ENCODE data around the gene SORCS2.

SORCS2 gene

DNA sequence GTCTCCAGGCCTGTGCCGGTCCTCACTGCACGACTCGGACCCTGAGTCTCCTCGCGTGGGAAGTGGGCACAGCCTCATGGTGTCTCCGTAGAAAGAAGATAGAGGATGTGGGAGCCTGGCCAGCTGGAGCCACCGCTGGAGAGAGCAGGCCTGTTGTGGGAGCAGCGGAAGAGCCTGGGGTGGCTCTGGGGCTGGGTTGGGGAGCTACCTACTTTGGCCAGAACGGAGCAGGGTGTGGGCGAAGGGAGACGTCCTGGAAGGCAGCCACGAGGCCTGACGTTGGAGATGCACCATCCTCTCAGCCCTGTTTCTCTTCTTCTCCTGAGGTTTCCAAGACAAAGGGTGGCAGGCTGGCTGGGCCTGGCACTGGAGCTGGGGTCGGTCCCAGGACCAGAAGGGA lies 93.8 kb downstream of the SORCS2 start:
- DNase-seq (ENCODE audit: low read depth in 1 of 2, low spot score in 1 of 2) = no peak

- no peak for DNase-seq (ENCODE audit: low read depth in 1 of 2, low spot score in 1 of 2)
These were observed 94.5 kb downstream of the SORCS2 start for GRCh38 chr4:7286798-7287197.

DNA sequence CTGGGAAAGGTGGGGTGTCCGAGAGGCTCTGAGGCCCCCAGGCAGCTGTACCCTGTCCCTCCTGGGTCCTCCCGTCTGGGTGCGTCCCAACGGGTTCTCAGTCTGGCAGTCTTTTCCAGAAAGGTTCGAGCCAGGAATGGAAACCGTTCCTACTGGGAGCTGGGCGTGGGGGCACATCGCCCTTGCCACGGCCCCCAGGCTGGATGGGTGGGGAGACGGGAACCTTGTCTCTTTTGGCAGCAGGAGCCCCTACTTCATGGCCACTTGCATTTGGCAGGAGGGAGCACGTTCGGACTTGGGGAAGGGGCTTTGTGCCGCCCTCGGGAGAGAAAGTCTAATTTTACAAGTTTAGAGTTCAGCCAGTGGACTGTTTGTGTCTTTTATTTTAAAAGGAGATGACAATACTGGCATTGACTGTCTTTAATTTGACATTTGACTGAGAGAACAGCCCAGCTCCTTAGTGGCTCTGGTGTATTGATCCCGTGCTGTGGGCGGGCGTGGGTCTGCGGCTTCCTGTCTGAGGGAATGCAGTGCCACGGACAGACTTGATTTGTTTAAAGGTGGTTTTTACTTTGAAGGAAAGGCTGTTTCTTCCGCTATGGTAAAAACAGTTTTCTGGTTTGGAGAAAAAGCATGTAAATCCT lies 95.1 kb downstream of the SORCS2 start:
- DNase-seq (ENCODE audit: low read depth in 1 of 2, low spot score in 1 of 2) = no peak

DNA sequence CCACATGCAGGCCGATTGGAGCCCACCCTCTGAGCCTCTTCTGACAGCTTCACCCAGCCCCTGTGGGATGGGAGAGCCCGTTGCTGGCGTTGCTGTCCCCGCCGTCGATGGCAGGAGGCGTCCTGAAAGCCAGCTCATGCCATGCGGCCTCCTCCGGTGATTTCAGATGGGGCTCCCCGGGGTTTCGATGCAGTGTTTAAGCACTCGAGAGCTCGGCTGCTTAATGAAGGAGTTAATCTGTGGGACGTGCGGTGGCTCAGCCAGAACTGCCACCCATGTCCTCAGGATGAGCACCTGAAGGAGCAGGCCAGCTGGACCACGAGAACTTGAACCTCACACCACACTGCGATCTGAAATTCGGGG lies 95.6 kb downstream of the SORCS2 start:
- no peak for DNase-seq (ENCODE audit: low read depth in 1 of 2, low spot score in 1 of 2)

DNA sequence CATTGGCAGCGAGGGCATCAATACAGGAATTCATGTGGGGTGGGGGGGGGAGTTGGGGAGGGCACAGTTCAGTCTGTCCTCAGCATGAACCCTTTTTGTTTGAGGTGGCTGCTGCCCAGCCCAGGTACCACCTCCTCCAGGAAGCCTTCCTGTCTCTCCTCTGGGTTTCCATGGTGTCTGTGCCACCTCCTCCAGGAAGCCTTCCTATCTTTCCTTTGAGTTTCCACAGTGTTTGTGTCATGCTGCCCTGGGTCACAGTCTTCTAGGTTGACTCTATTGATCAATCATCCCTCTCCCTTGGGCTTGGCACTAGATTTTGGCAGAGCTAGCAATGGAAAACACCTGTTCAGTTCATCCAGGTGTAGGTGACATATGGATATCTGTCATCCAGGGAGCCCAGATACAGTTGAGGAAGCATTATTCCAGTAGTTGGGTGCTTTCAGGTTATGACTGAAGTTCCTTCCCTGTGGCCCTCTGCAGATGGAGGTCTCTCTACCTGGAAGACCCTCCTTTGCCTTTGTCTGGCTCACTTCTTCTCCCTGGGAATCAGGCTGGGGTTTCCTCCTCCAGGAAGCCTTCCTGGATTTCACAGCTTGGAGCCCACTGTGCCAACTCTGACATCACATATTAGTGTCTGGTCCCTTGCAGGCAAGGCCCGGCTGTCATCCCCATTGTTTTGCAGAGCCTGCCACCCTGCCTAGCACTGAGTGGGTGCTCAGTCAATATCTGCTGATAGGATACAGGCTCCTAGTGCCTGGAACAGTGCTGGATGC lies 96.6 kb downstream of the SORCS2 start:
- no peak for DNase-seq (ENCODE audit: low read depth in 1 of 2, low spot score in 1 of 2)

- no peak for DNase-seq (ENCODE audit: low read depth in 1 of 2, low spot score in 1 of 2)
These were observed 97.3 kb downstream of the SORCS2 start for GRCh38 chr4:7289589-7289988.

GRCh38 chr4:7291372-7292114 lies 99.2 kb downstream of the SORCS2 start:
- DNase-seq (ENCODE audit: low read depth in 1 of 2, low spot score in 1 of 2) = no peak

DNA sequence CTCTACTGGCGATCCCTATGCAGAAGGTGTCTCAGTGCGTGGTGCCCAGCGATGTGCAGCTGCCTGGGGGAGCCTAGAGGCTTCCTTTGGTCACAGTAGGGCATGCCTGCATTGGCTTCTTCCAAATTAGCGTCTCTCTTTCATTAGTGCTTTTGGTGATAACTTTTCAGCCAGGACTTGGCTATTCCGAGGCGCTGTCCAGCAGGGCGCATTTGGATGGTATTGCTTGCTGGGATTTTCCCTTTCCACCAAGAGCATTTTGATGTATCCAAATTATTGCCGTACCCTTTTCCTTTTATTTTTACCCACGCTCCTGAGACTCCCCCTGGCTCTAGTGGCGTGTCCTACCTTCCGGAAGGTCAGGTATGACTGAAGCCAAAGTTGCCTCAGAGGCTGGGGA lies 101.4 kb downstream of the SORCS2 start:
- DNase-seq (ENCODE audit: low read depth in 1 of 2, low spot score in 1 of 2) = no peak

DNA sequence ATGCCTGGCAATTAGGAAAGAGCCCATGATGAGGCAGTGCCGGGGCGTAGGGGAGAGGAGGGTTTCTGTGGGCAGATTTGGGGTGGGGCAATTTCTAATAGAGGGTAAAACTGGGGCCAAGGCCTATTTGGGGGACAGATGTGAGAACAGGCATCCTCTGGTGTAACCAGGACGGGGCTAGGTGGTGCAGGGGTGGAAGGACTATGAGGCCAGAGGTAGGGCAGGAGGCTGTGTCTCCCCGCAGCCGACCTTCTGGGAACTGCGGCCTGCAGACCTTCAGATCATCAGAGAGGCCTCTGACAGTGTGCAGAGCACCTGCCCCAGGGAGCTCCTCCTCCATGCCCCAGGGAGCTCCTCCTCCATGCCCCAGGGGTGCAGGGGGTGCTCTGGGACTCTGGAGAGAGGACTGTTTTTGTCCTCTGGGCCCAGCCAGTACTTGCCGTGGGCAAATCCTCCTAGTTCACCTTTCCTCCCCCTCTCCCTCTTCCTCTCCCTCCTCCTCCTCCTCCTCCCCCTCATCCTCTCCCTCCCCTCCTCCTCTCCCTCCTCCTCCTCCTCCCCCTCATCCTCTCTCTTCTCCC lies 101.9 kb downstream of the SORCS2 start:
- DNase-seq (ENCODE audit: low read depth in 1 of 2, low spot score in 1 of 2) = no peak

DNA sequence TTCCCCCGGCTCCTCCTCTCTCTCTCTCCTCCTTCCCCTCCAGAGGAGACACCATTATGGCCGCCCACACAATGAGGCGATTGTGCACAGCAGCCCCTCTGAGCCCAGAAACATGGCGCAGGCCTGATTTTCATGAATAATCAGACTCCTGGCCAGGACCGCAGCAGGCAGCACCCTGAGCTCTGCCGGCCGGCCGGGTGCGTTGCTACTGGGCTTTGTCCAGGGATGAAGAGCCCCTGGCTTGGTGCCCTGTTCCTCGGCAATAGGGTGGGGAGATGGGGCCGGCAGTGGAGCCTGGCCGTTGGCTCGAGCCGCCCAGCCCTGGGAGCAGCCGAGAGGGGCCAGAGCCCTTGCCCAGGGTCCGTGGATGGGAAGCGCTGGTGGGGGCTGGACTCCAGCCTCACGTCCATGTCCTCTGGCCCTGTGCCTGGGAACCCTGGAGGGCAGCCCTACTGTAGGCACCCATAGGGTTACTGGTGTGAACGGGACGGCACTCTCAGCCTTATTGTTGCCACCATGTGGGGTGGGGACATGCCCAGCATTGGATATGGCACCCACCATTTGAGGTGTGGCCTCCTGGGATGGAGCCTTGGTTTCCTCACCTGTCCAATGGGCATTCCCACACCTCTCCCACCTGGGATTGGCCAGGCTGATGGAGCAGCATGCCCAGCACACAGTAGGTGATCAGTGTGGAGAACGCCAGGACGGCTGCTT lies 103.0 kb downstream of the SORCS2 start:
- no peak for DNase-seq (ENCODE audit: low read depth in 1 of 2, low spot score in 1 of 2)

GRCh38 chr4:7295911-7296660 lies 103.7 kb downstream of the SORCS2 start:
- no peak for DNase-seq (ENCODE audit: low read depth in 1 of 2, low spot score in 1 of 2)

DNA sequence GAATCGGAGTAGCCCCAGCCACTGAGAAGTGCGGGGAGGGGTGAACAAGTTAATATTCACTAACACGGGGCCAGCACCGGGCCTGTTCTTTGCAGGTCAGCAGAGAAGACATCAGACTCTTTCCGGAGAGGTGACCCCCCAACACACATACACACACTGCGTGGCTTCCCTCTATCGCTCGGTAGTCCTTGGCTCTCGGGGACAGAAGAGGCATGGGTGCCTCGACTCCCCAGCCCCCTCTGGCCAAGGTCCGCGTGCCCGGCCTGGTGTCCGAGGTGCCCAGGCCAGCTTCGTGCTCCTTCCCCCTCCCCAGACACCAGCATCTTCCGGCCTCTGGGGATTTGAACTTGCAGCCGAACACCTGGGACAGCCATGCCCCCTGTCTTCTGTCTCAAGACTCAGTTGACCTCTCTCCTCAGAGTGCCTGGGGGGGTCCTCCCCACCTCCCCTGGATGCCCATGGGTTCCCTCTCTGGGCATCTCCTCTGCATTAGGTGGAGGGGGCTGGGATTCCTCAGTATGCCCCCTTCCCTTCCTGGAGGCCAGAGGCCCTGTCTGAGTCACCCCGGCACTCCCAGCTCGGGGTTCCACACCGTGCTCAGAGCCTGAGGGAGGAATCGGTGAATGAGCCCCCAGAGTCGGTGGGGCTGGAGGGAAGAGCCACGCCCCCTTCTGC lies 104.5 kb downstream of the SORCS2 start:
- no peak for DNase-seq (ENCODE audit: low read depth in 1 of 2, low spot score in 1 of 2)

DNA sequence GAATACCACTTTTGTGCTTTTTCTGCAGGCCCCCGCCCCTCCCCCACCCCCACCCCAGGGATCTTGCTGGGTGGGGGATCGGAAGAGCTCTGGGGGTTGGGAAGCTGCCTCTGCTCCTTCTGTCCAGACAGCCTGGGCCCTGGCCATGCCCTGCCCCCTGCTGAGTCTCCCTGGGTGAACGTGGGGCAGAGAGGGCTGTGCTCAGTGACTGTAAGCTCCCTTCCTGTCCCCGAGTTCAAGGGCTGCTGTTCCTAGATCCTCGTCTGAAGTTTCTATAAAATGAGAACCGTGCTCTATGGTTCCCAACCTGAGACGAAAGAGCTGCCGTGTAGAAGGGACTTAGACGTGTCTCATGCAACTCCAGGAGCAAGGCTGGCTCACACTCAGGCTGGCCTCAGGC lies 105.0 kb downstream of the SORCS2 start:
- no peak for DNase-seq (ENCODE audit: low read depth in 1 of 2, low spot score in 1 of 2)

GRCh38 chr4:7297881-7298280 lies 105.5 kb downstream of the SORCS2 start:
- no peak for DNase-seq (ENCODE audit: low read depth in 1 of 2, low spot score in 1 of 2)

DNA sequence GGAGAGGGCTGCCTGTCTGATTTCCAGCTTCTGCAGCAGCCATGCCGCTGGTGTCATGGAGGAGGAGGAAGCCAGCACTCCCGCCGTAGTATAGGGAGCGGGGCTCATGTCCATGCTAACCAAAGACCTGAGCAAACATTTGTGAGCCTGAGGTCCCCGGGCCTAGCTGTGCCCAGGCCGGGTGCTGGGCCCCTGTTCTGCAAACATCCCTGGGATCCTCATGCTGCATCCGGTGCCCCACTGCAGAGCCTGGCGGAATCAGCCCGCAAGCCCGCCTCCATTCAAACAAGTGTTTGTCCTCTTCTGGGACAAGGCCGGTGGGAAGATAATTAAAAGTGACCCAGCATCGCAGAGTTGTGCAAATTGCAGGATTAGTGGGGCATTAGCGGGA lies 106.3 kb downstream of the SORCS2 start:
- DNase-seq (ENCODE audit: low read depth in 1 of 2, low spot score in 1 of 2) = no peak

DNA sequence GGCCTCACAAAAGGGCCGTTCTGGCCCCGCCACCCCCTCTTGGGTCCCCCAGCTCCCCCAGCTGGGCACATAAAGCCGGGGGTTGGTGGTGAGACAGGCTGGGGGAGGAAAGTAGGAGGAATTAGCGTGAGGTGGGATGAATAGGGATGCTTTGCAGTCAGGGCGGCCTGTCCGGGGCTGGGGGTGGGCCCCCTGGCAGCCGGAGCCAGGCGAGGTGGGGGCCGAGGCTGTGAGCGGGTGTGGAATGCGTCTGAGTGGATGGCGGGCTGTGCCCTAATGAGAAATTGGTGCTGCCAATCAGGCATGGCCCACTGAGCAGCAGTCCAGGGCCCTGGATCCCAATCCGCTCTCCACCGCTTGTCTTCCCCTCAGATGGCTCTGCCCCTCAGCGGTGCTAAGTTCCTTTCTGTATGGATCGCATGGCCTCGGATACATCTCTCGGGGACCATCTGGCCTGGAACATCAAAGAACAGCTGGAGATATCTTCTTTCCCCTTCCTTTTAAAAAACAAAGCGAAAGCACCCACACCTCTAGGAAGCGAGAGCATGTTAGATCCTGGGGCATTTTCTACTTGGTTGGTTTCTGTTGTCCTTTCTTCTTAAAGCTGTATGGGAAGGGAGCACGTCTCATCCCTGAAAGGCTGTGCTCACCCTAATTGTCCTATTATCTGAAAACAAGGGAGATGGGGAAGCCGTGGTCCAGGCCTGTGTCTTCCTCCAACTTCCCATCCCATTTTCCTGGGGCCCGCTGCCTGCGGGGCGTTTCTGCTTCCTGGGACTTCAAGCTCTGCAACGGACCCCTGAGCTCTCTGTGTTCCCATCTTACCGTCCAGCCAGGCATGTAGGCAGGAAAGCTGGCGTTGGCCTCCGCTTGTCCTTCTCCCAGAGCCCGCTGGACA lies 106.9 kb downstream of the SORCS2 start:
- no peak for DNase-seq (ENCODE audit: low read depth in 1 of 2, low spot score in 1 of 2)

DNA sequence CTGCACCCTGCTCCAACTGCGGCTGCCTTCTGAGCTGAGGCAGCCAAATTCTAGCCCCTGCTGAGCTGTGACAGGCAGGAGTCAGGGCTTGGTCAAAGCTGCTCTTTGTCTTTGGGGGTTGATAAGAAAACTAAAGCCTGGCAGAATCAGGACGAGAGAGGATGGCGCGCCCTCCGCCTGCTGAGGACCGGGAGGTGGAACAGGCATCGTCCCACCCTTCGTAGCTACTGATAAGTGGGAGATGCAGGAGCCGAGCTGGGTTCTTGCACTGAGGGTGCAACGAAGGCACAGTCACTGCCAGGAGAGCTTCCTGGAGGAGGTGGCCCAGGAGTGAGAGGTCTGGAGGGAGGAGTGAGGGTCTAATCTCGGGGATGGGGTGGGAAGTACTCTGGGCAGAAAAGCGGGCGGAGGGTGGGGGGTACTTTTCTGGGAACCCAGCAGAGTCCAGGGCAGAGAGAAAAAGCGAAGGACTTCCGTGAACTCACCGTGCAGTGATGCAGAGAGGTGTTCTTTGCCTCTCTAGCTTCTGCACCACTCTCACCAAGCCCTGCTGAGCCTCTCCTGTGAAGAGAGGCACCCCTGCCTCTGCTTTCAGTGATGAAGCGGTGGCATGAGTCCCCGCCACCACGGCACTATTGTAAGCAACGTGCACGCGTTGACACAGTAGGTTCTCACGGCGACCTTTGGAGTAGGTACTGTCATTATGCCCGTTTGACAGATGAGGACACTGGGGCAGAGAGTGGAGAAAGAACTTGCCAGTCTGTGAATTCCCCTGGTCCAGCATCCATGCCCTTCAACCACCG lies 107.8 kb downstream of the SORCS2 start:
- no peak for DNase-seq (ENCODE audit: low read depth in 1 of 2, low spot score in 1 of 2)

- no peak for DNase-seq (ENCODE audit: low read depth in 1 of 2, low spot score in 1 of 2)
These were observed 108.4 kb downstream of the SORCS2 start for GRCh38 chr4:7300711-7301095.
